WTC11 (cell line): ENCODE results near the gene PRKN. TPM values are rescaled to one million over a fixed set of nuclear protein-coding genes. Genes with fewer than 3 reads are reported as not detected.

ENCODE experiments used
- ATAC-seq: fragments of 200-7000 bp; cut with Tn5 transposase; 2 replicates; pipeline ENCODE4 v1.10.0; 2021; ENCODE audit warnings: mild to moderate bottlenecking, moderate library complexity
- CTCF ChIA-PET: fragments of 300-600 bp; sonication (Branson Sonifier 250); formaldehyde crosslinking; loops from one replicate; lab custom pipeline; 2021; ENCODE audit warnings: antibody characterized with exemption; lab: Charles Lee
- POLR2A ChIA-PET: fragments of 350-600 bp; sonication (Branson Sonifier 250); formaldehyde crosslinking; loops from one replicate; lab custom pipeline; 2021; ENCODE audit warnings: antibody characterized with exemption; lab: Charles Lee
- DNase-seq: peaks from one replicate; pipeline ENCODE4 v3.0.0; 2021; ENCODE audit warnings: low spot score
- H3K27ac Mint-ChIP-seq: 2 replicates; pipeline ENCODE4 v1.8.0; 2021; ENCODE audit warnings: mixed read lengths
- H3K27me3 Mint-ChIP-seq: 2 replicates; pipeline ENCODE4 v1.8.0; 2021; ENCODE audit warnings: low read depth, mild to moderate bottlenecking, moderate library complexity, mixed read lengths
- H3K36me3 Mint-ChIP-seq: 2 replicates; pipeline ENCODE4 v1.8.0; 2021; ENCODE audit warnings: mixed read lengths
- H3K4me1 Mint-ChIP-seq: 2 replicates; pipeline ENCODE4 v1.8.0; 2022; ENCODE audit warnings: mixed read lengths
- H3K4me3 Mint-ChIP-seq: 2 replicates; pipeline ENCODE4 v1.8.0; 2021; ENCODE audit warnings: mild to moderate bottlenecking, moderate library complexity, mixed read lengths
- H3K9me3 Mint-ChIP-seq: 2 replicates; pipeline ENCODE4 v1.8.0; 2021; ENCODE audit warnings: mixed read lengths
- CREM ChIP-seq: sonication (generic); formaldehyde crosslinking; IDR thresholded peaks from 2 replicates; pipeline ENCODE4 v1.8.1; 2022; ENCODE audit warnings: mild to moderate bottlenecking, missing genetic modification reagents, moderate library complexity
- EMX1 ChIP-seq: fragments of 250-450 bp; sonication (Bioruptor Pico); IDR thresholded peaks from 2 replicates; pipeline ENCODE4 v1.8.0; 2021; ENCODE audit warnings: mild to moderate bottlenecking
- ERG ChIP-seq: fragments of 250-450 bp; sonication (Bioruptor Pico); IDR thresholded peaks from 2 replicates; pipeline ENCODE4 v1.8.0; 2021; ENCODE audit warnings: mild to moderate bottlenecking
- GRHL2 ChIP-seq: fragments of 250-450 bp; sonication (Bioruptor Pico); IDR thresholded peaks from 2 replicates; pipeline ENCODE4 v1.8.0; 2022; ENCODE audit warnings: mild to moderate bottlenecking, moderate library complexity; ENCODE audit not compliant: insufficient replicate concordance, severe bottlenecking
- JUN ChIP-seq: sonication (generic); formaldehyde crosslinking; IDR thresholded peaks from 2 replicates; pipeline ENCODE4 v1.8.0; 2023; ENCODE audit warnings: mild to moderate bottlenecking, missing genetic modification reagents
- MYBL2 ChIP-seq: sonication (generic); formaldehyde crosslinking; IDR thresholded peaks from 2 replicates; pipeline ENCODE4 v1.8.1; 2023; ENCODE audit warnings: mild to moderate bottlenecking, moderate library complexity, missing genetic modification reagents
- NFYB ChIP-seq: sonication (generic); formaldehyde crosslinking; conservative IDR thresholded peaks from 2 replicates; pipeline ENCODE4 v1.8.0; 2022; ENCODE audit warnings: low read depth, missing genetic modification reagents
- NR1H2 ChIP-seq: sonication (generic); formaldehyde crosslinking; IDR thresholded peaks from 2 replicates; pipeline ENCODE4 v1.9.0; 2021; ENCODE audit warnings: mild to moderate bottlenecking, moderate library complexity, missing genetic modification reagents
- NR2C2 ChIP-seq: sonication (generic); formaldehyde crosslinking; IDR thresholded peaks from 2 replicates; pipeline ENCODE4 v1.8.0; 2022; ENCODE audit warnings: mild to moderate bottlenecking, missing genetic modification reagents
- PRDM15 ChIP-seq: sonication (generic); formaldehyde crosslinking; IDR thresholded peaks from 2 replicates; pipeline ENCODE4 v1.8.0; 2022; ENCODE audit warnings: missing genetic modification reagents
- PREB ChIP-seq: sonication (generic); formaldehyde crosslinking; IDR thresholded peaks from 2 replicates; pipeline ENCODE4 v1.8.1; 2022; ENCODE audit warnings: mild to moderate bottlenecking, missing genetic modification reagents, moderate library complexity, borderline replicate concordance
- SMAD4 ChIP-seq: sonication (generic); formaldehyde crosslinking; IDR thresholded peaks from 2 replicates; pipeline ENCODE4 v1.8.0; 2022; ENCODE audit warnings: mild to moderate bottlenecking, missing genetic modification reagents
- TP53 ChIP-seq: sonication (generic); formaldehyde crosslinking; IDR thresholded peaks from 2 replicates; pipeline ENCODE4 v1.8.1; 2023; ENCODE audit warnings: mild to moderate bottlenecking, missing genetic modification reagents
- USF1 ChIP-seq: sonication (generic); formaldehyde crosslinking; IDR thresholded peaks from 2 replicates; pipeline ENCODE4 v1.8.0; 2022; ENCODE audit warnings: mild to moderate bottlenecking, missing genetic modification reagents
- ZBTB43 ChIP-seq: sonication (generic); formaldehyde crosslinking; IDR thresholded peaks from 2 replicates; pipeline ENCODE4 v1.8.1; 2023; ENCODE audit warnings: mild to moderate bottlenecking, missing genetic modification reagents
- ZNF219 ChIP-seq: sonication (generic); formaldehyde crosslinking; IDR thresholded peaks from 2 replicates; pipeline ENCODE4 v1.8.0; 2023; ENCODE audit warnings: missing genetic modification reagents, mild to moderate bottlenecking, borderline replicate concordance
- ZNF671 ChIP-seq: fragments of 250-450 bp; sonication (Bioruptor Pico); IDR thresholded peaks from 2 replicates; pipeline ENCODE4 v1.8.0; 2021; ENCODE audit warnings: mild to moderate bottlenecking
- total RNA-seq: library from RNA; stranded (reverse); gene quantifications from 3 replicates; pipeline ENCODE4 v1.2.3, GENCODE V29; 2021

PRKN gene
- total RNA-seq, 1 experiment from 2014 or later = 0.59 TPM

GRCh38 chr6:162301128-162301527 lies 426.4 kb downstream of the PRKN start:
- H3K9me3 Mint-ChIP-seq = no peaks in the 10 kb centered on the region
- no peak overlapping the region for H3K27ac Mint-ChIP-seq
- ATAC-seq (no peak), DNase-seq (no peak)
- H3K27me3 Mint-ChIP-seq = no peaks in the 10 kb centered on the region; the same call in 1 of the 2 replicates
- no peak overlapping the region for H3K4me3 Mint-ChIP-seq
- POLR2A ChIA-PET = no interaction called here
- CTCF ChIA-PET = no interaction called here
- H3K4me1 Mint-ChIP-seq = no peaks in the 10 kb centered on the region
- no peaks in the 10 kb centered on the region for H3K36me3 Mint-ChIP-seq
- TF ChIP-seq JUN (CRISPR knock-in tag) (no peak), ZNF219 (CRISPR knock-in tag) (no peak), CREM (CRISPR knock-in tag) (no peak), TP53 (CRISPR knock-in tag) (no peak)

GRCh38 chr6:162294029-162294428 lies 433.5 kb downstream of the PRKN start:
- no peak for ATAC-seq

GRCh38 chr6:162292915-162293314 lies 434.7 kb downstream of the PRKN start:
- no peak overlapping the region for H3K4me3 Mint-ChIP-seq
- no peak overlapping the region for H3K27ac Mint-ChIP-seq
- DNase-seq (no peak), ATAC-seq (no peak)
- H3K27me3 Mint-ChIP-seq = no peaks in the 10 kb centered on the region; the same call in 1 of the 2 replicates
- H3K9me3 Mint-ChIP-seq = no peaks in the 10 kb centered on the region
- H3K4me1 Mint-ChIP-seq = no peaks in the 10 kb centered on the region
- CTCF ChIA-PET = no interaction called here
- POLR2A ChIA-PET = no interaction called here
- no peaks in the 10 kb centered on the region for H3K36me3 Mint-ChIP-seq
- no peak for TF ChIP-seq ZBTB43 (CRISPR knock-in tag)
- TF ChIP-seq NFYB (CRISPR knock-in tag) = no peak
- no peak for TF ChIP-seq MYBL2 (CRISPR knock-in tag)
- no peak for TF ChIP-seq USF1 (CRISPR knock-in tag)
- no peak for TF ChIP-seq NR1H2 (CRISPR knock-in tag)
- TF ChIP-seq ZNF671 (CRISPR knock-in tag) = no peak
- no peak for TF ChIP-seq SMAD4 (CRISPR knock-in tag)
- TF ChIP-seq ERG (CRISPR knock-in tag) = no peak
- TF ChIP-seq GRHL2 = no peak

More at GRCh38 chr6:162294029-162294428, 433.5 kb downstream of the PRKN start:
- Mint-ChIP-seq H3K36me3 (no peaks in the 10 kb centered on the region), H3K9me3 (no peaks in the 10 kb centered on the region), H3K27me3 (no peaks in the 10 kb centered on the region; the same call in 1 of the 2 replicates), H3K4me1 (no peaks in the 10 kb centered on the region), H3K4me3 (no peak overlapping the region), H3K27ac (no peak overlapping the region)
- CTCF ChIA-PET = no interaction called here
- POLR2A ChIA-PET = no interaction called here
- no peak for DNase-seq
- TF ChIP-seq ERG (CRISPR knock-in tag) = no peak
- TF ChIP-seq PREB (CRISPR knock-in tag) = no peak
- TF ChIP-seq PRDM15 = no peak
- no peak for TF ChIP-seq NR2C2 (CRISPR knock-in tag)
- TF ChIP-seq EMX1 (CRISPR knock-in tag) = no peak
